ENCODE data around the gene KCNJ16. TPM values are rescaled to one million over a fixed set of nuclear protein-coding genes. Genes with fewer than 3 reads are reported as not detected.

The KCNJ16 gene
- not detected in 2 replicates for total RNA-seq

DNA sequence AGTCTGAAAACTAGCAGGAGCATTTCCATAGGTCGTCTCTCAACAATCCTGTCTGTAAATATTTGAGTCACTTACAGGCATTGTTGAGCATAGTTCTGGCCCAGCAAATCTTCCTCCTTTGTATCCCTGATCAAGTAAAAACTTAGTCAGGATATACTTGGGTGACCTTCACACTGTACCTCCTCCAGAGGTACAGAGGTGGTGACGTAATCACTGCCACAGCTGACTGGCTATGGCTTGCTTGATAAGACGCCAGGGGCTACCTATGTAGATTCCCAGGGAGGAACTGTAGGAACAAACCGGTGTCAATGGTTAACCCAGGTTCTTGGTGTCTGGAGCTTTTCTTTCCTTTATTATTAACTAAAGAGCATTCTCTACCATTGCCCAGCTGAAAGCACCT is at the start of gene KCNJ16:
Gene KCNJ16, plus strand, starts transcription at position 270 of the 400 bp plus-strand sequence. CDS start 56,863 bp downstream, outside the sequence.

DNA sequence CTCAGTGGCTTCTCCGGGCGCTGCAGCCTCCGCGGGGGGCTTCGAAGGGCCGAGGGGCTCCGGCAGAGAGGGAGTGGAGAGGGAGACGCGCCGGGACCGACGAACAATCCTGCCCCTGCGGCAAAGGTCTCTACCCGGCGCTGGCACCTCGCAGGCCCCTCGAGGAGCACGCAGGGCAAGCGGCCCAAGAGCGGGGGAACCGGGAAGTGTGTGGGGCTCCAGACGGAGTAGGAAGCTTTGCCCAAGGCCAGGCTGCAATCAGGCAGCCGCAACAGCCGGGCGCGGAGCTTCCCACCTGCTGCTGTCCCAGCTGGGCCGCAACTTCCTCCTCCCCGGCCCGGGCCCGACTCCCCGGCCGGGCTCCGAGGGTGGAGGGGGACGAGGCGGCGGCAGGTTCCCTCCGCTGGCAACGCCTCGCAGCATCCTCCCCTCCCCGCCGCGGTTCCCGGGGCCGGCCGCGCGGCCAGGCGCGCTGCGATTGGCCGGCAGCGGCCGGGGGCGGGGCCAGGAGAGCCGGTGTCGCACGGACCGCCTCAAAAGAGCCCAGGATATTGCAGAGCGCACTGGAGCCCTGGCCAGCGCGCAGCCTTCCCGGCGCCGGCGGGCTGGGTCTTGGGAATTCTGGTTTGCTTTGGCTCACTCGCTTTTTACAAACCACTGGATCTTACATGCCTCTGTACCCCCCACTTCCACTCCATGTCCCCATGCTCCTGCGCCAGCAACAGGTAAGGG is 94.1 kb downstream of the KCNJ16 start, which contains the start of gene KCNJ2:
Gene KCNJ2, plus strand, starts transcription at position 556 of the 732 bp plus-strand sequence. CDS start 5,508 bp downstream, outside the sequence.

Other genes starting within 250 kb of the KCNJ16 start
- gene KCNJ2, start 94.3 kb downstream of the KCNJ16 start, total RNA-seq = 2.9 and 3.5 TPM in 2 replicates

Measured in mammary microvascular endothelial cell (primary cell).